Panc1 (cell line): ENCODE results near the gene PTPRN. TPM values are rescaled to one million over a fixed set of nuclear protein-coding genes. Genes with fewer than 3 reads are reported as not detected.

Source experiments
- ATAC-seq: fragments of 200-7000 bp; cut with Tn5 transposase; 2 replicates; pipeline ENCODE4 v1.9.1; 2020; ENCODE audit warnings: mild to moderate bottlenecking, moderate library complexity
- BruUV-seq: library from RNA; stranded (reverse); fragments of 400-500 nt; replicated peaks from 2 replicates; lab custom pipeline; 2021; lab: Mats Ljungman, UMichigan
- CTCF ChIA-PET: fragments of 300-600 bp; sonication (Branson Sonifier 250); formaldehyde crosslinking; loops from one replicate; lab custom pipeline; 2022; ENCODE audit warnings: antibody characterized with exemption; lab: Charles Lee
- POLR2A ChIA-PET: fragments of 300-600 bp; sonication (Branson Sonifier 250); formaldehyde crosslinking; loops from one replicate; lab custom pipeline; 2022; ENCODE audit warnings: antibody characterized with exemption; lab: Charles Lee
- DNase-seq: peaks from one replicate; pipeline ENCODE4 v3.0.0-alpha.2; 2010; ENCODE audit warnings: low read depth, low spot score
- H3K27ac ChIP-seq: 2 replicates; pipeline ENCODE4 v1.5.1; 2011; ENCODE audit warnings: mild to moderate bottlenecking, low read length, inconsistent platforms
- H3K27me3 ChIP-seq: fragments of 200-500 bp; sonication (Bioruptor generic); 2 replicates; pipeline ENCODE4 v1.6.0; 2014; ENCODE audit warnings: low read length, inconsistent platforms; ENCODE audit not compliant: control insufficient read depth, insufficient read depth
- H3K36me3 ChIP-seq: fragments of 200-500 bp; sonication (Bioruptor generic); 2 replicates; pipeline ENCODE4 v1.5.1; 2014; ENCODE audit warnings: inconsistent platforms, mild to moderate bottlenecking, low read length, moderate library complexity; ENCODE audit not compliant: control insufficient read depth, insufficient read depth
- H3K4me1 ChIP-seq: 2 replicates; pipeline ENCODE4 v1.5.1; 2011; ENCODE audit warnings: inconsistent platforms, mild to moderate bottlenecking, low read length, moderate library complexity; ENCODE audit not compliant: control insufficient read depth, insufficient read depth
- H3K4me3 ChIP-seq, 2 experiments: 2 replicates each; pipeline ENCODE4 v1.5.1; 2011 to 2012; ENCODE audit warnings: low read depth in 2 of 2, low read length in 2 of 2, mild to moderate bottlenecking in 2 of 2, inconsistent platforms in 1 of 2, moderate library complexity in 1 of 2
- H3K9me3 ChIP-seq: fragments of 200-500 bp; sonication (Bioruptor generic); 2 replicates; pipeline ENCODE4 v1.5.1; 2014; ENCODE audit warnings: low read depth, mild to moderate bottlenecking, inconsistent platforms, low read length, moderate library complexity; ENCODE audit not compliant: control insufficient read depth, insufficient read depth
- CTCF ChIP-seq: fragments of 450-650 bp; IDR thresholded peaks from 2 replicates; pipeline ENCODE4 v1.5.1; 2017; ENCODE audit warnings: mild to moderate bottlenecking
- POLR2AphosphoS5 ChIP-seq: IDR thresholded peaks from 2 replicates; pipeline ENCODE4 v1.6.1; 2012; ENCODE audit warnings: mild to moderate bottlenecking, low read depth, low read length, moderate library complexity
- REST ChIP-seq, 2 experiments: IDR thresholded peaks; 2 replicates each; pipeline ENCODE4 v1.6.1; 2011 to 2012; ENCODE audit warnings: low read depth in 2 of 2, control low read depth in 1 of 2, low read length in 1 of 2, mild to moderate bottlenecking in 1 of 2, moderate library complexity in 1 of 2; ENCODE audit not compliant: insufficient read depth in 1 of 2
- SIN3A ChIP-seq: IDR thresholded peaks from 2 replicates; pipeline ENCODE4 v1.6.1; 2012; ENCODE audit warnings: low read depth, mild to moderate bottlenecking, low read length, moderate library complexity, borderline replicate concordance; ENCODE audit not compliant: insufficient read depth
- TCF7L2 ChIP-seq: IDR thresholded peaks from 2 replicates; pipeline ENCODE4 v1.6.1; 2011; ENCODE audit warnings: mild to moderate bottlenecking, low read depth, low read length, inconsistent platforms
- in situ Hi-C: cut with HindIII; loops from 2 replicates; pipeline ENCODE4 v1.10.0; 2016; ENCODE audit warnings: low sequenced_read_pairs, low pct_unique_long_range_greater_than_20kb
- intact Hi-C: fragments of 100-400 bp; cut with micrococcal nuclease; formaldehyde crosslinking; loops from one replicate; pipeline ENCODE4 v1.10.0; 2022; ENCODE audit not compliant: unreplicated experiment
- total RNA-seq: library from RNA; stranded (reverse); gene quantifications from one replicate; pipeline ENCODE4 v1.2.1, GENCODE V29; 2021; ENCODE audit not compliant: unreplicated experiment

Gene PTPRN
- total RNA-seq, 1 experiment from 2014 or later = not detected

- TF ChIP-seq REST (IDR thresholded peaks at IDR 0.05; ENCODE audit: insufficient read depth in 1 of 2, low read depth in 2 of 2, low read length in 1 of 2) = peak; percentile 99
- no peak for TF ChIP-seq CTCF
- TF ChIP-seq TCF7L2 = no peak
- no peak for TF ChIP-seq SIN3A
- no peak for TF ChIP-seq POLR2AphosphoS5
- DNase-seq (no peak), ATAC-seq (peak; percentile 94)
- Histone ChIP-seq H3K27ac (no peak overlapping the region), H3K27me3 (peaks cover 5% of the 10 kb centered on the region), H3K36me3 (no peaks in the 10 kb centered on the region), H3K9me3 (no peaks in the 10 kb centered on the region), H3K4me1 (no peaks in the 10 kb centered on the region), H3K4me3 (peak overlapping the region; percentile 11 to 32; a peak in 2 of 4 replicates)
- POLR2A ChIA-PET = no interaction called here
- CTCF ChIA-PET = no interaction called here
- BruUV-seq = no TSS peak
- intact Hi-C loops = loop anchor here (10.0 kb wide), 1 partner anchor 254 kb away; no protein-coding TSS in a partner anchor
- in situ Hi-C loops = no loop called here
Observed at GRCh38 chr2:219308142-219309101, 779 bp downstream of the PTPRN start.

- in situ Hi-C loops = no loop called here
- no peaks in the 10 kb centered on the region for H3K4me1 ChIP-seq
- no peak for ATAC-seq
- peaks cover 5% of the 10 kb centered on the region for H3K27me3 ChIP-seq
- H3K9me3 ChIP-seq = no peaks in the 10 kb centered on the region
- H3K27ac ChIP-seq = no peak overlapping the region
- DNase-seq = no peak
- CTCF ChIA-PET = no interaction called here
- TF ChIP-seq CTCF (no peak), SIN3A (no peak), POLR2AphosphoS5 (no peak), TCF7L2 (no peak), REST (IDR thresholded peaks at IDR 0.05; ENCODE audit: insufficient read depth in 1 of 2, low read depth in 2 of 2, low read length in 1 of 2) (no peak)
- no peaks in the 10 kb centered on the region for H3K36me3 ChIP-seq
- BruUV-seq = no TSS peak
- POLR2A ChIA-PET = no interaction called here
- intact Hi-C loops = loop anchor here (10.0 kb wide), 1 partner anchor 251 kb away; no protein-coding TSS in a partner anchor
- no peak overlapping the region for H3K4me3 ChIP-seq
Observed at GRCh38 chr2:219306047-219306446, 3.2 kb downstream of the PTPRN start.
